Measurements from ENCODE around the gene PNPT1.

Gene PNPT1

GRCh38 chr2:55732854-55733253 is 39.2 kb upstream of the PNPT1 start:
- no peak overlapping the region for H2AFZ ChIP-seq (ENCODE audit: low read depth)
- H3K4me2 ChIP-seq = no peak overlapping the region
- no peak overlapping the region for H3K27ac ChIP-seq
- H3K4me1 ChIP-seq (ENCODE audit: low read depth, poor library complexity, severe bottlenecking) = no peaks in the 10 kb centered on the region
- H3K79me2 ChIP-seq (ENCODE audit: insufficient read depth, low read depth) = no peaks in the 10 kb centered on the region
- no peaks in the 10 kb centered on the region for H4K20me1 ChIP-seq (ENCODE audit: insufficient read depth)
- no peak overlapping the region for H3K9ac ChIP-seq
- no peaks in the 10 kb centered on the region for H3K27me3 ChIP-seq (ENCODE audit: insufficient read depth, low read depth)
- H3K36me3 ChIP-seq (ENCODE audit: insufficient read depth) = no peaks in the 10 kb centered on the region
- H3K4me3 ChIP-seq (IDR thresholded peaks at IDR 0.05; ENCODE audit: insufficient read depth, low read depth, low read length) = no peak overlapping the region
- no peak for TF ChIP-seq CTCF (conservative IDR thresholded peaks at IDR 0.05; ENCODE audit: low read depth, low read length)

DNA sequence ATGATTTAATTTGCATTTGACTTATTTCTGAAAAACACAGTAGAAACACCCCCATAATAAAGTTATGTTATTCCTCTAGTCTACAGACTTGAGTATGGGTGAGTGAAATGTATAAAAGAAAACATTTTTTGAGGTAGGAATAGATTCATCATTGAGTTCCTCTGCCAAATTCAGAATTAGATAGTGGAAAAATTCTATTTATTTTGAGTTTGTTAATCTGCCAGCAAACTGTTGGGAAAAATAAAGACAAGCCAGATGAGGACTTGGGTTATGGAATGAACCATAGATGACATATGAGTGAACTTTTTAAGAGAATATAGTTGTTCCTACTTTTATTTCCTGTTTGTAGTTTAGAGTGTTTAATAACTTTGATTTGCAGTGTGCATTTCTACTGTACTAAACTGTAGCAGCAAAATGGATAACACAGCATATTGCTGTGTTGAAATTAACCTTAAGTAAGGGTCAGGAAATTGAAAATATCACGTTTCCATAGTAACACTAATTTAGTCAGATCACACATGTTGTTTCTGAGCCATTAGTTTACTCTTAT is 35.6 kb upstream of the PNPT1 start:
- no peaks in the 10 kb centered on the region for H3K4me1 ChIP-seq (ENCODE audit: low read depth, poor library complexity, severe bottlenecking)
- H3K27ac ChIP-seq = no peak overlapping the region
- no peak overlapping the region for H2AFZ ChIP-seq (ENCODE audit: low read depth)
- H3K4me3 ChIP-seq (IDR thresholded peaks at IDR 0.05; ENCODE audit: insufficient read depth, low read depth, low read length) = no peak overlapping the region
- H3K4me2 ChIP-seq = no peak overlapping the region
- H3K79me2 ChIP-seq (ENCODE audit: insufficient read depth, low read depth) = no peaks in the 10 kb centered on the region
- no peaks in the 10 kb centered on the region for H3K27me3 ChIP-seq (ENCODE audit: insufficient read depth, low read depth)
- no peaks in the 10 kb centered on the region for H3K36me3 ChIP-seq (ENCODE audit: insufficient read depth)
- no peak for TF ChIP-seq CTCF (conservative IDR thresholded peaks at IDR 0.05; ENCODE audit: low read depth, low read length)
- no peaks in the 10 kb centered on the region for H4K20me1 ChIP-seq (ENCODE audit: insufficient read depth)
- H3K9ac ChIP-seq = no peak overlapping the region

DNA sequence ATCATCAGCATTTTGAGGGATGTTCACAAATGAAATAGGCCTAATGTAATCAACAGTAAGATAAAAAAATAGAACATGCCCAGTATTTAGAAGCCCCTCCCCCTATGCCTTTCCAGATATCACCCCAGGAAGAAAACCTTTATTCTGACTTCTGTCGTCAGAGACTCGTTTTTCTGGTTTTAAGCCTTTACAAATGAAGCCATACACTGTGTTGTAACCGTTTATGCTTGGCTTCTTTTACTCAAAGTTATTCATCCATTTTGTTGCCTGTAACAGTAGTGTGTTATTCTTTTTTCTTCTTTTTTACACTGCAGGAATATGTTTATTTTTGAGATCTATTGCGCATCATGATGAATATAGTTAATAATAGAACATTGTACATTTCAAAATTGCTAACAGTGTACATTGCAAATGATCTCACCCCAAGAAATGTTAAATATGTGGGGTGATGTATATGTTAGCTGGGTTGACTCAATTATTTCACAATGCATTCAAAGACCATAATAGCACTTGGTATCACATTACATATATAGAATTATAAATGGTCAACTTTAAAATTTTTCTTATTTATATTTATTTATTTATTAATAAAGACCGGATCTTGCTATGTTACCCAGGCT is 28.1 kb upstream of the PNPT1 start:
- Histone ChIP-seq H3K27ac (no peak overlapping the region), H3K4me3 (IDR thresholded peaks at IDR 0.05; ENCODE audit: insufficient read depth, low read depth, low read length) (no peak overlapping the region), H3K4me2 (no peak overlapping the region), H3K4me1 (ENCODE audit: low read depth, poor library complexity, severe bottlenecking) (peaks cover 10% of the 10 kb centered on the region), H3K9ac (no peak overlapping the region), H4K20me1 (ENCODE audit: insufficient read depth) (no peaks in the 10 kb centered on the region), H3K79me2 (ENCODE audit: insufficient read depth, low read depth) (no peaks in the 10 kb centered on the region), H2AFZ (ENCODE audit: low read depth) (no peak overlapping the region), H3K36me3 (ENCODE audit: insufficient read depth) (no peaks in the 10 kb centered on the region), H3K27me3 (ENCODE audit: insufficient read depth, low read depth) (no peaks in the 10 kb centered on the region)
- no peak for TF ChIP-seq CTCF (conservative IDR thresholded peaks at IDR 0.05; ENCODE audit: low read depth, low read length)

DNA sequence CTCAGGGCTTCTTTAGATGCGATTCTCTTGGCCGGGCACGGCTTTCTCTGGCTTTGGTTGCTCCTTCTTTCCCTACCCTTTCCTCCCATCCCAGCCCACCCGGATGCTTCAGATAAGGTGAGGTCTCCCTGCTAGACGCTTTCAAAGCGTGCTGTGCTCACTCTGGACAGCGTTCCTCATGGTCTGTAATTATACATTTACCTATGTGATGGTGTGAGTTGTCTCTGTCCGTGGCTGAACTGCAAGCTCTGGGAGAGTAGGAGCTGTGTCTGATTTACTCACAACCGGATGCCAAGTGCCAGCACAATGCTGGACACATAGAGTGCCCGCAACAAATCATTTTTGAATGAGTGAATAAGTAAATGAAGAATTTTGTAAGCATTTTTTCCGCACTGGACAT is 26.8 kb upstream of the PNPT1 start:
- no peaks in the 10 kb centered on the region for H3K36me3 ChIP-seq (ENCODE audit: insufficient read depth)
- no peak overlapping the region for H3K4me2 ChIP-seq
- no peak for TF ChIP-seq CTCF (conservative IDR thresholded peaks at IDR 0.05; ENCODE audit: low read depth, low read length)
- no peak overlapping the region for H2AFZ ChIP-seq (ENCODE audit: low read depth)
- no peaks in the 10 kb centered on the region for H3K79me2 ChIP-seq (ENCODE audit: insufficient read depth, low read depth)
- H3K27ac ChIP-seq = no peak overlapping the region
- no peak overlapping the region for H3K9ac ChIP-seq
- H3K27me3 ChIP-seq (ENCODE audit: insufficient read depth, low read depth) = no peaks in the 10 kb centered on the region
- H3K4me3 ChIP-seq (IDR thresholded peaks at IDR 0.05; ENCODE audit: insufficient read depth, low read depth, low read length) = no peak overlapping the region
- H3K4me1 ChIP-seq (ENCODE audit: low read depth, poor library complexity, severe bottlenecking) = peaks cover 10% of the 10 kb centered on the region
- H4K20me1 ChIP-seq (ENCODE audit: insufficient read depth) = no peaks in the 10 kb centered on the region

All from KMS-11 (cell line).